Left lung (tissue), 10 donors: Measurements from ENCODE around the gene ZNF787. TPM values are rescaled to one million over a fixed set of nuclear protein-coding genes. Genes with fewer than 3 reads are reported as not detected.

Source experiments
- ATAC-seq: fragments of 200-7000 bp; cut with Tn5 transposase; one replicate; pipeline ENCODE4 v1.9.1; 2020; ENCODE audit warnings: moderate library complexity
- DNase-seq, 4 donors: peaks; one replicate each; pipeline ENCODE4 v3.0.0-alpha.2; 2013 to 2020
- H3K27ac ChIP-seq, 2 donors: fragments of 200-600 bp; sonication (generic) in 1 of 2; one replicate each; pipeline versions ENCODE4 v1.5.0 to v1.8.0; 2020 to 2021
- H3K27me3 ChIP-seq, 2 donors: fragments of 200-600 bp; sonication (generic) in 1 of 2; one replicate each; pipeline versions ENCODE4 v1.5.0 to v1.8.0; 2020 to 2021
- H3K36me3 ChIP-seq, 2 donors: fragments of 200-600 bp; sonication (generic) in 1 of 2; one replicate each; pipeline versions ENCODE4 v1.5.0 to v1.8.0; 2020 to 2021
- H3K4me1 ChIP-seq, 2 donors: fragments of 200-600 bp; one replicate each; pipeline ENCODE4 v1.8.0; 2021
- H3K4me3 ChIP-seq, 2 donors: fragments of 200-600 bp; sonication (generic) in 1 of 2; one replicate each; pipeline versions ENCODE4 v1.5.0 to v1.8.0; 2020 to 2021; ENCODE audit warnings: mild to moderate bottlenecking in 1 of 2
- H3K9me3 ChIP-seq, 2 donors: fragments of 200-600 bp; sonication (generic) in 1 of 2; one replicate each; pipeline versions ENCODE4 v1.5.0 to v1.8.0; 2020 to 2021
- intact Hi-C, 2 donors: fragments of 100-400 bp; cut with DNase I; formaldehyde crosslinking; loops; one replicate each; pipeline versions ENCODE4 v1.11.2 to v1.14.2; 2022
- polyA plus RNA-seq, 6 donors: library from polyadenylated mRNA; unstranded; fragments of 120-200 nt; gene quantifications; one replicate each; pipeline ENCODE4 v1.2.1, GENCODE V29; 2013; ENCODE audit not compliant: insufficient read length in 6 of 6
- total RNA-seq, 2 donors: library from RNA; stranded (reverse); fragmentation: NEBNext Ultra II Directional; extraction: Animal tissue kit (Norgen Biotek cat#: 25700); gene quantifications; one replicate each; pipeline ENCODE4 v1.2.1, GENCODE V29; 2021
- TF ChIP-seq, protein P1 (sequence below), 2 donors: fragments of 200-600 bp; sonication (generic) in 1 of 2; IDR thresholded peaks; one replicate each; pipeline versions ENCODE4 v1.5.0 to v1.8.0; 2021; ENCODE audit warnings: antibody characterized with exemption in 2 of 2
- donor health status: DM: no; HTN: yes; CAD: no.
- donor health status: DM: no; HTN: no; CAD: no.

The ZNF787 gene
- total and polyA plus RNA-seq, 8 donors, result 11.0 to 44.6 (median 19.3) TPM

DNA sequence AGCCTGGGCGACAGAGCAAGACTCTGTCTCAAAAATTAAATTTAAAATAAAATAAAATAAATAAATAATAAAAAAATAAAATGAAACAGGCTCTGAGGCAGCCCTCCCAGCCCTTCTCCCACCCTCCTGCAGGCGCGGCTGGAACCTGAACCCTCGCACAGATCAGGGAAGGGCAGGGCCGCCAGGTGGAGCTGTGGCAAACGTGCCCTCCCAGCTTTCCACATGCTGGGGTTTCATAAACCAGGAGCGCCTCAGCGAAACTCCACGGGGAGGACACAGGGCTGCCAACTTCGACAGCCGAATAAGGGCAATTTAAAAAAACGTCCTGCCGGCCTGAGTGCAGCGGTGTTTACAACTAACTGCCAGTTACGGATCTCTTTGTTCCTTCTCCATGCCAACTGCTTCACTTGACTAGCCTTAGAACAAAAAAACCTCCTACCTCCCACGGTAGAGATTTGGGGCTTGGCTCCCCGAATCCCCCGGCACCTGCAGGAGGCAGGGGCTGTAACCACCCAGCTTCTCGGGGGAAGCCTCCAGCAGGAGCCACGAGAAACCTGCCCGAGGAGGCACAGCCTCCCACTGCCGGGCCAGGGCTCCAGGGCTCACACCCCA lies 15.9 kb downstream of the ZNF787 start:
- Histone ChIP-seq H3K36me3 (peaks cover 0 to 39% of the 10 kb centered on the region in 2 donors), H3K27me3 (no peaks in the 10 kb centered on the region), H3K27ac (peak overlapping the region; percentile 39 to 56), H3K9me3 (no peaks in the 10 kb centered on the region), H3K4me3 (no peak overlapping the region), H3K4me1 (peaks cover 26 to 57% of the 10 kb centered on the region in 2 donors)
- intact Hi-C loops, result loop anchor here in 1 of 2 donors (10.0 kb wide), 1 partner anchor 70 kb away; the partner anchor contains the start of gene GALP
- TF ChIP-seq, protein P1, sequence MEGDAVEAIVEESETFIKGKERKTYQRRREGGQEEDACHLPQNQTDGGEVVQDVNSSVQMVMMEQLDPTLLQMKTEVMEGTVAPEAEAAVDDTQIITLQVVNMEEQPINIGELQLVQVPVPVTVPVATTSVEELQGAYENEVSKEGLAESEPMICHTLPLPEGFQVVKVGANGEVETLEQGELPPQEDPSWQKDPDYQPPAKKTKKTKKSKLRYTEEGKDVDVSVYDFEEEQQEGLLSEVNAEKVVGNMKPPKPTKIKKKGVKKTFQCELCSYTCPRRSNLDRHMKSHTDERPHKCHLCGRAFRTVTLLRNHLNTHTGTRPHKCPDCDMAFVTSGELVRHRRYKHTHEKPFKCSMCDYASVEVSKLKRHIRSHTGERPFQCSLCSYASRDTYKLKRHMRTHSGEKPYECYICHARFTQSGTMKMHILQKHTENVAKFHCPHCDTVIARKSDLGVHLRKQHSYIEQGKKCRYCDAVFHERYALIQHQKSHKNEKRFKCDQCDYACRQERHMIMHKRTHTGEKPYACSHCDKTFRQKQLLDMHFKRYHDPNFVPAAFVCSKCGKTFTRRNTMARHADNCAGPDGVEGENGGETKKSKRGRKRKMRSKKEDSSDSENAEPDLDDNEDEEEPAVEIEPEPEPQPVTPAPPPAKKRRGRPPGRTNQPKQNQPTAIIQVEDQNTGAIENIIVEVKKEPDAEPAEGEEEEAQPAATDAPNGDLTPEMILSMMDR (IDR thresholded peaks at IDR 0.05), result peak; percentile 51 to 75
- DNase-seq (peak in 3 of 4 donors; percentile 82 to 93 (median 84)), ATAC-seq (peak; percentile 93)

DNA sequence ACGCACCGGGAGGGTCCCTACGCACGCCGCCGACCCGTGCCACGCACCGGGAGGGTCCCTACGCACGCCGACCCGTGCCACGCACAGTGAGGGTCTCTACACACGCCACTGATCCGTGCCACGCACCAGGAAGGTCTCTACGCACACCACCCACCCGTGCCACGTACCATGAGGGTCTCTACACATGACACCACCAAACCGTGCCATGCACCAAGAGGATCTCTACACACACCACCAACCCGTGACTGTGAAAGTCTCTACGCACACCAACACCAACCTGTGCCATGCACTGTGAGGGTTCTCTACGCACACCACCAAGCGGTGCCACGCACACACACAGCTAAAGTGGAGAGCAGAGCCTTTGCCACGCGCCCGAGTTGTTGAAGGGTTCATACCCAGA lies 16.7 kb downstream of the ZNF787 start:
- H3K36me3 ChIP-seq, result peaks cover 0 to 46% of the 10 kb centered on the region in 2 donors
- H3K4me1 ChIP-seq, result peaks cover 18 to 49% of the 10 kb centered on the region in 2 donors
- no peak overlapping the region for H3K4me3 ChIP-seq
- intact Hi-C loops, result loop anchor here in 1 of 2 donors (10.0 kb wide), 1 partner anchor 70 kb away; the partner anchor contains the start of gene GALP
- no peaks in the 10 kb centered on the region for H3K9me3 ChIP-seq
- H3K27me3 ChIP-seq, result no peaks in the 10 kb centered on the region
- no peak overlapping the region for H3K27ac ChIP-seq
- TF ChIP-seq, protein P1 (IDR thresholded peaks at IDR 0.05), result no peak
- no peak for DNase-seq
- no peak for ATAC-seq

DNA sequence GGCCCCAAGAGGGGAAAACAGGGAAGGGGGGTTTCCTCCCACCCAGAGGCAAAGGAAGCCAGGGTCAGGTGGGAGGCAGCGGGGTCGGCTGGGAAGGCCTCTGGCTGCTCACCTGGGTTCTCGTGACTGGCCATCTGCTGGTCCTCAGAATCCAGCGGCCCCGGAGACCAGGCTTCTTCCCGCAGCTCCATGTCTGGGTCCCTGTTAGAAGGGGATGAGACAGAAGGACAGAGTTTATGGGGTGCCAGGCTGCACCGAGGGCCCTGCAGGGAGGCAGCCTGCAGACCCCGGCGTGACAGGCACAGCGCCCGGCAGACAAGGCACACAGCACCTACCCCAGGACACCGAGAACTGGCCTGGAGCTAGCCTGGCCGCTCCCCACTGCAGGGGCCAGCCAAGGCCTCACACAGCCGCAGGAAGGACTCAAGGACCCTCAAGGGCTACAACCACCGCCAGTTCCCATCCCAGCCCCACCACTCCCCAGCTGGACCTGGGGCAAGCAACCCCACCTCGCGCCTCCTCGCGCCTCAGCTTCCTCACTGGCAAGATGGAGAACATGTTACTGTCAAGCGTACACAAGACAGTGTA lies 18.0 kb downstream of the ZNF787 start:
- peaks cover 0 to 55% of the 10 kb centered on the region in 2 donors for H3K36me3 ChIP-seq
- intact Hi-C loops, result loop anchor here in 1 of 2 donors (10.0 kb wide), 1 partner anchor 72 kb away; the partner anchor contains the start of gene GALP
- H3K9me3 ChIP-seq, result no peaks in the 10 kb centered on the region

DNA sequence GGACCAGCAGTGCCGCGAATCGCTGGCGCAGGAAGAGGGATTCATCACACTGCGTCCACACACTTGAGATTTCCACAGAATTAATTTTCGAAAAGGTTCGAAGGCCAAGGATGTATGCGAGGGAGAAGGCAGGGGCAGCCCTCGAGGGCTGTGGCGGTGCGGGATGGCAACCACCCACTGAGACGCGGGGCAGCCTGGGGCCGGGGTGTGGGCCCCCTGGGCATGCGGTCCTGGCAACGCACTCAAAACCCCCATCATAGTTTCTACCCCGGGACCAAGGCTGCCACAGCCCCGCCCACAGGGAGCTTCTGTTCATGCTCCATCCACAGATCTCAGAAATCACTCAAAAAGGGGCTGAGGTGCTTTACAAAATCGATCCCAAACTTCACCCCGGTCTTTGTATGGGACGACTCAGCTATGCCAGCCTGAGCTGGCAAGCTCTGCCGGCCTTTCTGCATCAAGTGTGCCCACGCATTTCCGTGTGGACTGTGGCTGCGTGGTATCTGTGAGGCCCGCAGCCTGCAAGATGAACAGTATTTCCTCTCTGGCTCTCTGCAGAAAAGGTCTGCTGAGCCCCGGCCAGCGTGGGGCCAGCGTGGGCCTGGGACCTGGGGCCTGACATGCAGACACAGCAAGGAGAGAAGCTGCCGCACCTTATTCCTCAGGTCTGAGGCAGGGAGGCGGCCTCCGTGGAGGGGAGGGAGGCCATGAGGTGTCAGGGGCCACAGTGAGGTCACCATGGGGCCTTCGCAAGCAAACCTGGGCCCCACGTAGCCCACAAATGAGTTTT lies 19.2 kb downstream of the ZNF787 start:
- Histone ChIP-seq H3K36me3 (peaks cover 0 to 66% of the 10 kb centered on the region in 2 donors), H3K27ac (no peak overlapping the region), H3K9me3 (no peaks in the 10 kb centered on the region), H3K27me3 (no peaks in the 10 kb centered on the region), H3K4me3 (no peak overlapping the region), H3K4me1 (peaks cover 6 to 26% of the 10 kb centered on the region in 2 donors)
- ATAC-seq (no peak), DNase-seq (peak in 1 of 4 donors; percentile 72)
- intact Hi-C loops, result loop anchor here in 1 of 2 donors (10.0 kb wide), 1 partner anchor 73 kb away; the partner anchor contains the start of gene GALP
- TF ChIP-seq, protein P1 (IDR thresholded peaks at IDR 0.05), result no peak

More for the DNA sequence above, 18.0 kb downstream of the ZNF787 start:
- ATAC-seq (no peak), DNase-seq (peak in 1 of 4 donors; percentile 59)
- Histone ChIP-seq H3K4me1 (peaks cover 6 to 36% of the 10 kb centered on the region in 2 donors), H3K27ac (no peak overlapping the region), H3K27me3 (no peaks in the 10 kb centered on the region), H3K4me3 (no peak overlapping the region)
- TF ChIP-seq, protein P1 (IDR thresholded peaks at IDR 0.05), result no peak
